ENCODE measurements around the gene SELENOT. TPM values are rescaled to one million over a fixed set of nuclear protein-coding genes. Genes with fewer than 3 reads are reported as not detected.
"Not testable (repeated sequence)": the region's sequence is repeated elsewhere in the genome, so short reads cannot be mapped to it uniquely, and the experiment has no call there.

SELENOT gene
- total RNA-seq, 4 donors from 2014 or later = 80.4 to 160 (median 101) TPM

DNA sequence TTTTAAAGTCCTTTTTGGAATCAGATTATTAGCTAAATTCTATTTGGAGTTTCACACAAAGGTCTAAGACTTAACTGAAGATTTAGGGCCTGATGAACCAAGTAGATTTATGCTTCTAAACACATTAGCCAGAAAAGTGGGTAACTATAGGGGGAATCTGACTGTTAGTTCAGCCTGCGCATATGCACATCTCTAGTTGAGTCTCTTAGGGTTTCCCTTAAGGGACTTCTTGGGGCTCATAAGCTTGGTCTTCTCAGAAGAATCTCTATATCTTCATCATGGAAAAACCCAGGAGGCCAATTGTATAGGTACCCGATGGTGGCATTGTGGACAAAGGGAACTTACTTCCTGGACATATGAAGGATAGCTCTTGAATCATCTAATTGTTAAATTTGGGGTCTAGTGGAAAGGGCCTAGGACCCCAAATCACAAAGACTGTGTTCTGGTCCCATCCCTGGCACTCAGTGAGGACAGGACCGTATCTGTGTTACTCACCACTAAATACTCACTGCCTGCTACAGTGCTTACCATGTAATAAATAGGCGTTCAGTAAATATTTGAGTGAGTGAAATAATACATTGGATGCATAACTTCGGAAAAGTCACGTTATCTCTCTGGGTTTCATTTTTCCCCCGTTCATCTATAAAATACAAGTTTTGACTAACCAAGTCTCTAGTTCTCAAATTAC is 17.0 kb downstream of the SELENOT start:
- no peak overlapping the region for H3K4me3 ChIP-seq
- WGBS, 2 donors = 85 to 89% methylated on average over 7 of the region's 7 CpGs
- H3K9me3 ChIP-seq = no peaks in the 10 kb centered on the region

GRCh38 chr3:150622955-150623354 is 19.8 kb downstream of the SELENOT start:
- not testable (repeated sequence) for H3K4me3 ChIP-seq; H3K27me3 ChIP-seq; H3K27ac ChIP-seq; DNase-seq (ENCODE audit: low spot score in 2 of 2); H3K9me3 ChIP-seq
- Histone ChIP-seq H3K36me3 (peaks cover 0 to 48% (median 12%) of the 10 kb centered on the region in 3 donors), H3K4me1 (peaks cover 0 to 39% (median 3%) of the 10 kb centered on the region in 4 donors)

More for the DNA sequence above, 17.0 kb downstream of the SELENOT start:
- TF ChIP-seq CTCF (IDR thresholded peaks at IDR 0.05) (no peak), POLR2A (IDR thresholded peaks at IDR 0.05) (no peak), EP300 (IDR thresholded peaks at IDR 0.05) (no peak)
- no peak for DNase-seq (ENCODE audit: low spot score in 2 of 2)
- Histone ChIP-seq H3K36me3 (peaks cover 0 to 20% (median 2%) of the 10 kb centered on the region in 3 donors), H3K27me3 (no peaks in the 10 kb centered on the region), H3K4me1 (peaks cover 0 to 44% (median 3%) of the 10 kb centered on the region in 4 donors), H3K27ac (no peak overlapping the region)

GRCh38 chr3:150623945-150624344 is 20.8 kb downstream of the SELENOT start:
- TF ChIP-seq POLR2A (IDR thresholded peaks at IDR 0.05) (no peak), CTCF (IDR thresholded peaks at IDR 0.05) (no peak), EP300 (IDR thresholded peaks at IDR 0.05) (no peak)
- Histone ChIP-seq H3K4me3 (no peak overlapping the region), H3K4me1 (peaks cover 0 to 39% (median 3%) of the 10 kb centered on the region in 4 donors), H3K9me3 (no peaks in the 10 kb centered on the region), H3K36me3 (peaks cover 0 to 47% (median 12%) of the 10 kb centered on the region in 3 donors), H3K27me3 (no peaks in the 10 kb centered on the region), H3K27ac (no peak overlapping the region)
- WGBS, 2 donors = 75 to 85% methylated on average over 1 of the region's 1 CpG
- DNase-seq (ENCODE audit: low spot score in 2 of 2) = no peak

DNA sequence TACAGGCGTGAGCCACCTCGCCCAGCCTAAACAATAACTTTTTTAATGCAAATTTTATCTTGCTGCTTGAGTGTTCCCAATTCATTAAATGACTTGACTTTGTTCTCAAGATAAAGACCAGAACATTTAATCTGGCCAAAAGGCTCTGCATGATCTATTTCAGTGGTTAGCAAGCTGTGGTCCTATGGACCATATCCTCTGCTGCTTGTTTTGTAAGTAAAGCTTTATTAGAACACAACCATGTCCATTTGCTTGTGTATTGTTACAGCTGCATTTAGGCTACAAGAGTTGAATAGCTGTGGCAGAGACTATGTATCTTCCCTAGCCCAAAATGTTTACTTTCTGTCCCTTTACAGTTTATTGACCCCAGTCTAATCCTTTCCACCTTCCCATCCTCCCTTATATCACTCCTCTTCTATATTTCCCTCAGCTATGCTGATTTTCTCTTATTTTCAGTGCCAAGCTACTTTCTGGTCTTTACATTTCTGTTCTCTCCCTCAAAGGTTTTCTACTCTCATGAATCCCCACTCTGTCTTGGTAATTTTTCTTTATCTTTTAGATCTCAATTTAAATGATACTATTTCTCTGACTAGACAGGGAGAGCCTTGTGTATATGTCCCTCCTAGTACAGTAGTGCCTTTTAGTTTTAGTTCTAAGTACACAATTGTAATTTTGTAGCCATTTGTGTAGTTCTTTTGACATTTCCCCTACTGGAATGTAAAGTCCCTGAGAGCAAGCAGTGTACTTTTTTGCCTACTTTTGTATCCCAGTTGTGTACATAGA is 23.2 kb downstream of the SELENOT start:
- TF ChIP-seq POLR2A (IDR thresholded peaks at IDR 0.05) (no peak), EP300 (IDR thresholded peaks at IDR 0.05) (no peak), CTCF (IDR thresholded peaks at IDR 0.05) (no peak)
- Histone ChIP-seq H3K36me3 (peaks cover 0 to 56% (median 12%) of the 10 kb centered on the region in 3 donors), H3K9me3 (no peaks in the 10 kb centered on the region), H3K4me3 (no peak overlapping the region), H3K4me1 (peaks cover 0 to 28% (median 3%) of the 10 kb centered on the region in 4 donors), H3K27me3 (no peaks in the 10 kb centered on the region), H3K27ac (no peak overlapping the region)
- 88 to 89% methylated on average over 2 of the region's 2 CpGs for WGBS, 2 donors
- no peak for DNase-seq (ENCODE audit: low spot score in 2 of 2)

- no peaks in the 10 kb centered on the region for H3K9me3 ChIP-seq
- WGBS, 2 donors = 48 to 58% methylated on average over 2 of the region's 2 CpGs
- DNase-seq (ENCODE audit: low spot score in 2 of 2) = no peak
- peaks cover 0 to 62% (median 12%) of the 10 kb centered on the region in 3 donors for H3K36me3 ChIP-seq
- H3K4me3 ChIP-seq = no peak overlapping the region
- H3K27me3 ChIP-seq = no peaks in the 10 kb centered on the region
- peaks cover 0 to 16% (median 0%) of the 10 kb centered on the region in 4 donors for H3K4me1 ChIP-seq
- no peak overlapping the region for H3K27ac ChIP-seq
- TF ChIP-seq EP300 (IDR thresholded peaks at IDR 0.05) = no peak
These were observed 24.4 kb downstream of the SELENOT start for GRCh38 chr3:150627557-150627956.
